Esophagus squamous epithelium (tissue), 5 donors: ENCODE data around the gene FAM20A. TPM values are rescaled to one million over a fixed set of nuclear protein-coding genes. Genes with fewer than 3 reads are reported as not detected.

Source experiments
- DNase-seq: peaks from one replicate; lab custom pipeline; 2025; lab: John Stamatoyannopoulos, UW
- H3K27ac ChIP-seq, 4 donors: fragments of 200-600 bp; sonication (generic); one replicate each; pipeline ENCODE4 v1.5.1; 2016 to 2019; ENCODE audit warnings: mild to moderate bottlenecking in 1 of 4
- H3K27me3 ChIP-seq, 4 donors: fragments of 200-600 bp; sonication (generic); 1 replicate in 3 of 4; 2 replicates in 1 of 4; pipeline versions ENCODE4 v1.5.1 to v1.6.0; 2017 to 2021; ENCODE audit warnings: antibody characterized with exemption in 1 of 4
- H3K36me3 ChIP-seq, 3 donors: fragments of 200-600 bp; sonication (generic); one replicate each; pipeline ENCODE4 v1.5.1; 2016 to 2019
- H3K4me1 ChIP-seq, 3 donors: fragments of 200-600 bp; sonication (generic); one replicate each; pipeline ENCODE4 v1.5.1; 2017 to 2019
- H3K4me3 ChIP-seq, 4 donors: fragments of 200-600 bp; sonication (generic); 1 replicate in 3 of 4; 2 replicates in 1 of 4; pipeline ENCODE4 v1.5.1; 2016 to 2019; ENCODE audit warnings: mild to moderate bottlenecking in 2 of 4, moderate library complexity in 1 of 4
- H3K9me3 ChIP-seq, 3 donors: fragments of 200-600 bp; sonication (generic); one replicate each; pipeline ENCODE4 v1.5.1; 2016 to 2019
- POLR2A ChIP-seq, 4 donors: fragments of 450-650 bp; IDR thresholded peaks; one replicate each; pipeline ENCODE4 v1.6.1; 2017; ENCODE audit warnings: antibody characterized with exemption in 4 of 4, mild to moderate bottlenecking in 4 of 4, moderate library complexity in 3 of 4
- whole genome bisulfite sequencing, 2 donors: methylation state at CpG; one replicate each; pipeline ENCODE4 v1.1.5; 2018; 5-methylcytosine and 5-hydroxymethylcytosine counted together
- intact Hi-C: fragments of 100-400 bp; cut with DNase I; formaldehyde crosslinking; loops from one replicate; pipeline ENCODE4 v1.15.0; 2022
- total RNA-seq, 4 donors: library from RNA; depleted of rRNA; stranded (reverse); fragments of >200 nt; gene quantifications; one replicate each; pipeline ENCODE4 v1.1.0, GENCODE V29; 2016
- TF ChIP-seq, protein P1 (sequence below), 6 experiments: fragments of 450-650 bp in 4 of 6; fragments of 200-600 bp in 2 of 6; sonication (generic) in 2 of 6; IDR thresholded peaks; one replicate each; pipeline ENCODE4 v1.5.1; 2016 to 2019; ENCODE audit warnings: antibody characterized with exemption in 6 of 6, mild to moderate bottlenecking in 4 of 6, moderate library complexity in 4 of 6
- donor health status: DM: yes; HTN: yes; CAD: no.

FAM20A gene
- 10 to 100 TPM in 1 of 4 donors, 1 to 10 TPM in 3; 4.0 to 15.3 (median 7.8) TPM for total RNA-seq

DNA sequence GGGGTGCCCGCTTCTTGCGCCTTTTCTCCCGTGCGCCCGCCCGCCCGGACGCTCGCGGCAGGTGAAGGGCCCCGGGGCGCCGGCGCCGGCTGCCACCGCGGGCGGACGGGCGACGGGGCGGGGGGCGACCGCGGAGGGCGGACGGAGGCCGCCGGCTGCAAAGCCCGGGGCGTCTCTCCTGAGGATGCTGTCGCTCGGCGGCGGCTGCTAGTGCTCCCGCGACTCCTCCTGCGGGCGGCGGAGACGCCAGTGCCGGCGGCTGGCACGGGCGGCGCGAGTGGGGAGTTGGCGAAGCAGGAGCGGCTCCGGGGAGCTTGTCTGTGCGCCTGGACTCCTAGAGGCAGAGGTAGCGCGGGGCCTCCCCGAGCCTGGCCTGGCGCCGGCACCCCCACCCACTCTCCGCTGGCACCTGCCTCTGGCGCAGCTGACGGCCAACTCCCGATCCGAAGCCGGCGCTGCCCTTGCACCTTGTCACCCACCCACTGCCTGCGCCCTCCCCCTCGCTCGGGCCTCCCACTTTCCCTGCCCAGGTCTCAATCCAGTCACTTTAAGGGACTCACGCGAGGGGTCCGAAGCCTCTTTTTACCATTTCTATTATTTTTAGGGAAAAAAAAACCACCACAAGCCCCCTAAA, at the start of gene FAM20A:
Gene FAM20A (minus strand): TSS at position 437 of the 634 bp plus-strand sequence. CDS start 701 bp downstream, outside the sequence.
- Histone ChIP-seq H3K27me3 (peaks cover 0 to 28% (median 0%) of the 10 kb centered on the region in 4 donors), H3K4me3 (peak within 1 kb of the TSS; percentile 52 to 82 (median 60)), H3K4me1 (peaks cover 22 to 37% (median 24%) of the 10 kb centered on the region in 3 donors), H3K9me3 (no peaks in the 10 kb centered on the region), H3K36me3 (no peaks in the 10 kb centered on the region), H3K27ac (peak within 1 kb of the TSS; percentile 63 to 86 (median 78))
- no peak for DNase-seq
- intact Hi-C loops = no loop called here
- 5 to 12% methylated on average over 6 to 21 of the region's 69 CpGs for WGBS, 2 donors
- TF ChIP-seq POLR2A (IDR thresholded peaks at IDR 0.05) = peak in 1 of 4 donors; percentile 7
- TF ChIP-seq, protein P1, sequence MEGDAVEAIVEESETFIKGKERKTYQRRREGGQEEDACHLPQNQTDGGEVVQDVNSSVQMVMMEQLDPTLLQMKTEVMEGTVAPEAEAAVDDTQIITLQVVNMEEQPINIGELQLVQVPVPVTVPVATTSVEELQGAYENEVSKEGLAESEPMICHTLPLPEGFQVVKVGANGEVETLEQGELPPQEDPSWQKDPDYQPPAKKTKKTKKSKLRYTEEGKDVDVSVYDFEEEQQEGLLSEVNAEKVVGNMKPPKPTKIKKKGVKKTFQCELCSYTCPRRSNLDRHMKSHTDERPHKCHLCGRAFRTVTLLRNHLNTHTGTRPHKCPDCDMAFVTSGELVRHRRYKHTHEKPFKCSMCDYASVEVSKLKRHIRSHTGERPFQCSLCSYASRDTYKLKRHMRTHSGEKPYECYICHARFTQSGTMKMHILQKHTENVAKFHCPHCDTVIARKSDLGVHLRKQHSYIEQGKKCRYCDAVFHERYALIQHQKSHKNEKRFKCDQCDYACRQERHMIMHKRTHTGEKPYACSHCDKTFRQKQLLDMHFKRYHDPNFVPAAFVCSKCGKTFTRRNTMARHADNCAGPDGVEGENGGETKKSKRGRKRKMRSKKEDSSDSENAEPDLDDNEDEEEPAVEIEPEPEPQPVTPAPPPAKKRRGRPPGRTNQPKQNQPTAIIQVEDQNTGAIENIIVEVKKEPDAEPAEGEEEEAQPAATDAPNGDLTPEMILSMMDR (IDR thresholded peaks at IDR 0.05) = peak in 1 of 6 experiments; percentile 5

DNA sequence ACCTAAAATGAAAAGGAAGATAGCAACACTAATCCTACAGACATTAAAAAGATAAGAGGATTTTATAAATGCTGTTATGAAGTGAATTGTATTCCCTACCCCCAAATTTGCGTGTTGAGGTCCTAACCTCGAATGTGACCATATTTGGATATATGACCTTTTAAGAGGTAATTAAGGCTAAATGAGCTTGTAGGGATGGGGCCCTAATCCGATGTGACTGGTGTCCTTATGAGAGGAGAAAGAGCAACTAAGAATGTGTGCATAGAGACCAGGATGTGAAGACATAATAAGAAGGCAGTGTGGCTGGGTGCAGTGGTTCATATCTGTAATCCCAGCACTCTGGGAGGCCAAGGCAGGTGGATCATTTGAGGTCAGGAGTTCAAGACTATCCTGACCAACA, 48.2 kb upstream of the FAM20A start:
- 74 to 83% methylated on average over 3 of the region's 3 CpGs for WGBS, 2 donors
- intact Hi-C loops = no loop called here

DNA sequence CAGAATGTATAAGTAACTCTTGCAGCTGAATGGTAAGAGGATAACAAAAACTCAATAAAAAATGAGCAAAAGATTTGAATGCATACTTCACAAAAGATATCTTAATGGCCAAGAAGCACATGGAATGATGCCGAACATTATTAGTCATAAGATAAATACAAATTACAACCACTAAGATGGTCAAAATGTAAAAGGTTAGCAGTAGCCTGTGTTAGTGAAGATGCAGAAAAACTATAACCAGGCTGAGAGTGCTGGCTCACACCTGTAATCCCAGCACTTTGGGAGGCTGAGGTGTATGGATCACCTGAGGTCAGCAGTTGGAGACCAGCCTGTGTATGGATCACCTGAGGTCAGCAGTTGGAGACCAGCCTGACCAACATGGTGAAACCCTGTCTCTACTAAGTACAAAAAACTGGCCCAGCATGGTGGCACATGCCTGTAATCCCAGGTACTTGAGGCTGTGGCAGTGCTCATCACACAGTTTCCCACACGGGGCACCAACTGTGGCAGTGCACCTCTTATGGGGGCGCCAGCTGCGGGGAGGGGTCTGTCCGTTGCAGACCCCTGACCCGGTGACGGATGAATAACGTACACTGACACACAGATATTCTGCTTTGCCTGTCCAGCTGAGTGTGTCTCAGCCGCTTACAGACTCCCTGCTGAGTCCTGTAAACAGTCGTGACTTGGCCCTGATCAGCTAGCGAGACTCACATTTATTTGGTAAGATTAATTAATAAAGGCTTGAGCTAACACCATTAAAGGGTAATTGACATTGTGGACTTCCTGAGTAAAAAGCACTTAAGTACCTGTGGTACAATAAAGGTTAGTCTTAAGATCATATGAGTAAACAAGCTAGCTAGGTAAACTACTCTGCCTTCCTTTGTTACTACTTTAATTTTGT, 45.7 kb upstream of the FAM20A start:
- H3K4me1 ChIP-seq = no peaks in the 10 kb centered on the region
- intact Hi-C loops = no loop called here
- no peak overlapping the region for H3K27ac ChIP-seq
- no peaks in the 10 kb centered on the region for H3K9me3 ChIP-seq
- no peak overlapping the region for H3K4me3 ChIP-seq
- no peaks in the 10 kb centered on the region for H3K27me3 ChIP-seq
- no peaks in the 10 kb centered on the region for H3K36me3 ChIP-seq
- DNase-seq = no peak
- 74 to 81% methylated on average over 4 to 6 of the region's 11 CpGs for WGBS, 2 donors
- TF ChIP-seq, protein P1 (IDR thresholded peaks at IDR 0.05) = no peak
- TF ChIP-seq POLR2A (IDR thresholded peaks at IDR 0.05) = no peak

More for the DNA sequence above, 48.2 kb upstream of the FAM20A start:
- no peak overlapping the region for H3K27ac ChIP-seq
- no peaks in the 10 kb centered on the region for H3K4me1 ChIP-seq
- no peak overlapping the region for H3K4me3 ChIP-seq
- H3K9me3 ChIP-seq = no peaks in the 10 kb centered on the region
- H3K27me3 ChIP-seq = no peaks in the 10 kb centered on the region
- no peaks in the 10 kb centered on the region for H3K36me3 ChIP-seq
- TF ChIP-seq POLR2A (IDR thresholded peaks at IDR 0.05) = no peak
- TF ChIP-seq, protein P1 (IDR thresholded peaks at IDR 0.05) = no peak
- no peak for DNase-seq

DNA sequence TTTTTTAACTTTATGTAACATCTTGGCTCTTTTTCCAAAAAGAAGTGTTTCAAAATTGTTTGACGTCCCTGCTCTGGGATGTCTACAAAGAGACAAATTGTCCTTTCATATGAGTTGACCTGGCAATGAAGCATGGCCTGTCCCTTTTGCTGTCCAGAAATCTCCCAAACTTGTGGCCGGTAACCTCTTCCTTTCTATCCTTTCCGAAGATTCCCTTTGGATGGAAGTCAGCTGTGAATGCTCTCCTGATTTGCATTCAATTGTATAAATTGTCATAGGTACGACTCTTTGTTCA, 40.9 kb upstream of the FAM20A start:
- Histone ChIP-seq H3K9me3 (no peaks in the 10 kb centered on the region), H3K4me1 (no peaks in the 10 kb centered on the region)

More for the DNA sequence above, 40.9 kb upstream of the FAM20A start:
- no peak overlapping the region for H3K4me3 ChIP-seq
- no peak overlapping the region for H3K27ac ChIP-seq
- WGBS, 2 donors = 61 to 75% methylated on average over 4 of the region's 4 CpGs
- no peak for DNase-seq
- intact Hi-C loops = no loop called here
- no peaks in the 10 kb centered on the region for H3K36me3 ChIP-seq
- no peak for TF ChIP-seq POLR2A (IDR thresholded peaks at IDR 0.05)
- TF ChIP-seq, protein P1 (IDR thresholded peaks at IDR 0.05) = no peak
- no peaks in the 10 kb centered on the region for H3K27me3 ChIP-seq
